ENCODE results near the gene PTGIS.

- no peak for TF ChIP-seq POLR2A (IDR thresholded peaks at IDR 0.05)
- TF ChIP-seq, protein P1, sequence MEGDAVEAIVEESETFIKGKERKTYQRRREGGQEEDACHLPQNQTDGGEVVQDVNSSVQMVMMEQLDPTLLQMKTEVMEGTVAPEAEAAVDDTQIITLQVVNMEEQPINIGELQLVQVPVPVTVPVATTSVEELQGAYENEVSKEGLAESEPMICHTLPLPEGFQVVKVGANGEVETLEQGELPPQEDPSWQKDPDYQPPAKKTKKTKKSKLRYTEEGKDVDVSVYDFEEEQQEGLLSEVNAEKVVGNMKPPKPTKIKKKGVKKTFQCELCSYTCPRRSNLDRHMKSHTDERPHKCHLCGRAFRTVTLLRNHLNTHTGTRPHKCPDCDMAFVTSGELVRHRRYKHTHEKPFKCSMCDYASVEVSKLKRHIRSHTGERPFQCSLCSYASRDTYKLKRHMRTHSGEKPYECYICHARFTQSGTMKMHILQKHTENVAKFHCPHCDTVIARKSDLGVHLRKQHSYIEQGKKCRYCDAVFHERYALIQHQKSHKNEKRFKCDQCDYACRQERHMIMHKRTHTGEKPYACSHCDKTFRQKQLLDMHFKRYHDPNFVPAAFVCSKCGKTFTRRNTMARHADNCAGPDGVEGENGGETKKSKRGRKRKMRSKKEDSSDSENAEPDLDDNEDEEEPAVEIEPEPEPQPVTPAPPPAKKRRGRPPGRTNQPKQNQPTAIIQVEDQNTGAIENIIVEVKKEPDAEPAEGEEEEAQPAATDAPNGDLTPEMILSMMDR (IDR thresholded peaks at IDR 0.05): no peak
These were observed 34.6 kb upstream of the PTGIS start for GRCh38 chr20:49602345-49603208.

Measured in thyroid gland (tissue), 4 donors.